GM19372 (cell line): ENCODE results near the gene WDR7.

ENCODE experiments used
- ATAC-seq: cut with Tn5 transposase; IDR thresholded peaks from one replicate; pipeline ENCODE4 v1.9.1; 2021; ENCODE audit warnings: mild to moderate bottlenecking, low read depth, moderate library complexity; ENCODE audit not compliant: unreplicated experiment

The WDR7 gene

GRCh38 chr18:56650944-56651770, at the start of gene WDR7:
WDR7 (plus strand) TSS chr18:56651359; CDS start chr18:56672516, 21,157 bp downstream.
- peak; percentile 96 for ATAC-seq

GRCh38 chr18:56606618-56607017, 44.5 kb upstream of the WDR7 start:
- ATAC-seq: no peak

- no peak for ATAC-seq
Observed at GRCh38 chr18:56615738-56616520, 35.2 kb upstream of the WDR7 start.

GRCh38 chr18:56627991-56628390, 23.2 kb upstream of the WDR7 start:
- no peak for ATAC-seq

- ATAC-seq: no peak
Observed at GRCh38 chr18:56632070-56633022, 18.8 kb upstream of the WDR7 start.

- no peak for ATAC-seq
Observed at GRCh38 chr18:56635007-56635406, 16.2 kb upstream of the WDR7 start.

- no peak for ATAC-seq
Observed at GRCh38 chr18:56637176-56637575, 14.0 kb upstream of the WDR7 start.

GRCh38 chr18:56637711-56638231, 13.4 kb upstream of the WDR7 start:
- ATAC-seq: peak; percentile 10

- ATAC-seq: peak; percentile 92
Observed at GRCh38 chr18:56638232-56639103, 12.7 kb upstream of the WDR7 start, which contains the start of gene TXNL1. TXNL1 (minus strand) TSS chr18:56638592; CDS start chr18:56638440, 152 bp downstream.

- ATAC-seq: no peak
Observed at GRCh38 chr18:56639104-56639381, 12.1 kb upstream of the WDR7 start.

GRCh38 chr18:56639571-56639970, 11.6 kb upstream of the WDR7 start:
- ATAC-seq: no peak

- no peak for ATAC-seq
Observed at GRCh38 chr18:56641714-56642337, 9.3 kb upstream of the WDR7 start.

GRCh38 chr18:56643381-56643780, 7.8 kb upstream of the WDR7 start:
- no peak for ATAC-seq

- ATAC-seq: no peak
Observed at GRCh38 chr18:56645415-56646016, 5.6 kb upstream of the WDR7 start.

GRCh38 chr18:56647071-56647470, 4.1 kb upstream of the WDR7 start:
- ATAC-seq: no peak

GRCh38 chr18:56647951-56648893, 2.9 kb upstream of the WDR7 start:
- ATAC-seq: no peak

- no peak for ATAC-seq
Observed at GRCh38 chr18:56649996-56650395, 1.2 kb upstream of the WDR7 start.

GRCh38 chr18:56651771-56652092, 573 bp downstream of the WDR7 start:
- no peak for ATAC-seq
